ENCODE results near the gene SPI1. TPM values are rescaled to one million over a fixed set of nuclear protein-coding genes. Genes with fewer than 3 reads are reported as not detected.

Gene SPI1
- total RNA-seq, 1 donor from 2014 or later = 295 TPM

- no peak overlapping the region for H3K4me3 ChIP-seq
- H3K36me3 ChIP-seq = no peaks in the 10 kb centered on the region
- H3K27me3 ChIP-seq (ENCODE audit: low read depth) = no peaks in the 10 kb centered on the region
- DNase-seq (peak; percentile 40), ATAC-seq (no peak)
- no peaks in the 10 kb centered on the region for H3K9me3 ChIP-seq
- peaks cover 7% of the 10 kb centered on the region for H3K4me1 ChIP-seq
- TF ChIP-seq CTCF (IDR thresholded peaks at IDR 0.05) = no peak
- H3K27ac ChIP-seq = no peak overlapping the region
- intact Hi-C loops (cut with DNase I) = no loop called here
Observed at GRCh38 chr11:47332303-47332711, 46.0 kb downstream of the SPI1 start.

- TF ChIP-seq CTCF (IDR thresholded peaks at IDR 0.05) = no peak
- peak; percentile 37 for DNase-seq
- H3K27ac ChIP-seq = no peak overlapping the region
- ATAC-seq = no peak
- H3K9me3 ChIP-seq = no peaks in the 10 kb centered on the region
- H3K4me3 ChIP-seq = no peak overlapping the region
- no peaks in the 10 kb centered on the region for H3K36me3 ChIP-seq
- intact Hi-C loops (cut with DNase I) = no loop called here
- H3K4me1 ChIP-seq = peaks cover 7% of the 10 kb centered on the region
- no peaks in the 10 kb centered on the region for H3K27me3 ChIP-seq (ENCODE audit: low read depth)
Observed at GRCh38 chr11:47331454-47332302, 46.7 kb downstream of the SPI1 start.

GRCh38 chr11:47329987-47330931 is 48.1 kb downstream of the SPI1 start:
- no peak for TF ChIP-seq CTCF (IDR thresholded peaks at IDR 0.05)
- peaks cover 7% of the 10 kb centered on the region for H3K4me1 ChIP-seq
- peak; percentile 40 for DNase-seq
- H3K27me3 ChIP-seq (ENCODE audit: low read depth) = no peaks in the 10 kb centered on the region
- H3K27ac ChIP-seq = no peak overlapping the region
- H3K9me3 ChIP-seq = no peaks in the 10 kb centered on the region
- intact Hi-C loops (cut with DNase I) = no loop called here
- no peak overlapping the region for H3K4me3 ChIP-seq
- no peak for ATAC-seq
- no peaks in the 10 kb centered on the region for H3K36me3 ChIP-seq

GRCh38 chr11:47329431-47329986 is 48.8 kb downstream of the SPI1 start:
- H3K9me3 ChIP-seq = no peaks in the 10 kb centered on the region
- H3K36me3 ChIP-seq = no peaks in the 10 kb centered on the region
- ATAC-seq (no peak), DNase-seq (peak; percentile 28)
- peaks cover 7% of the 10 kb centered on the region for H3K4me1 ChIP-seq
- H3K27ac ChIP-seq = no peak overlapping the region
- no peak overlapping the region for H3K4me3 ChIP-seq
- TF ChIP-seq CTCF (IDR thresholded peaks at IDR 0.05) = no peak
- no peaks in the 10 kb centered on the region for H3K27me3 ChIP-seq (ENCODE audit: low read depth)
- intact Hi-C loops (cut with DNase I) = no loop called here
